Activated T-helper 1 cell treated with anti-CD3 and anti-CD28 coated beads, Interleukin-12 subunit alpha, Interleukin-12 subunit beta, Interleukin-2, Interleukin-4 antibody, amounts not matched to agents 30 ng/mL and 10 ng/mL and 1 ng/mL, durations not matched to agents 14 hours and 24 hours and 36 hours (primary cell): ENCODE results near the gene C8A. TPM values are rescaled to one million over a fixed set of nuclear protein-coding genes. Genes with fewer than 3 reads are reported as not detected.

Experiments
- total RNA-seq: library from RNA; stranded (reverse); gene quantifications from 2 replicates; pipeline ENCODE4 v1.2.3, GENCODE V29; 2022

Gene C8A
- total RNA-seq, 1 donor from 2014 or later = not detected

Other genes starting within 250 kb of the C8A start
- not detected in 2 replicates for gene PRKAA2, start 209.5 kb upstream of the C8A start, total RNA-seq
- gene FYB2, start 35.4 kb upstream of the C8A start, total RNA-seq = not detected in 2 replicates
- gene C8B, start 111.2 kb downstream of the C8A start, total RNA-seq = not detected in 2 replicates